Astrocyte (in vitro differentiated cells and primary cell): Measurements from ENCODE around the gene SIGLEC11. TPM values are rescaled to one million over a fixed set of nuclear protein-coding genes. Genes with fewer than 3 reads are reported as not detected.
"Not testable (repeated sequence)": the region's sequence is repeated elsewhere in the genome, so short reads cannot be mapped to it uniquely, and the experiment has no call there.

Source experiments
- DNase-seq: peaks from one replicate; pipeline ENCODE4 v3.0.0-alpha.2; 2010; ENCODE audit warnings: low read depth
- FAIRE-seq: peaks from 2 replicates; lab custom pipeline; 2011; peaks lifted over from hg19 to GRCh38; lab: Jason Lieb, UNC
- H2AFZ ChIP-seq: 2 replicates; pipeline ENCODE4 v1.6.0; 2012; ENCODE audit warnings: low read depth, low read length, inconsistent platforms
- H3K27ac ChIP-seq: 2 replicates; pipeline ENCODE4 v1.5.1; 2011; ENCODE audit warnings: low read depth, low read length, inconsistent platforms
- H3K27me3 ChIP-seq: 2 replicates; pipeline ENCODE4 v1.6.0; 2011; ENCODE audit warnings: low read length, inconsistent platforms; ENCODE audit not compliant: insufficient read depth
- H3K36me3 ChIP-seq: 2 replicates; pipeline ENCODE4 v1.5.1; 2011; ENCODE audit warnings: low read length, inconsistent platforms; ENCODE audit not compliant: insufficient read depth
- H3K4me1 ChIP-seq: 2 replicates; pipeline ENCODE4 v1.5.1; 2011; ENCODE audit warnings: low read length, inconsistent platforms; ENCODE audit not compliant: insufficient read depth
- H3K4me2 ChIP-seq: 2 replicates; pipeline ENCODE4 v1.6.0; 2012; ENCODE audit warnings: low read length, inconsistent platforms
- H3K4me3 ChIP-seq: 2 replicates; pipeline ENCODE4 v1.5.1; 2011; ENCODE audit warnings: low read depth, mild to moderate bottlenecking, low read length, inconsistent platforms; ENCODE audit not compliant: insufficient read depth
- H3K79me2 ChIP-seq: 2 replicates; pipeline ENCODE4 v1.6.0; 2012; ENCODE audit warnings: mild to moderate bottlenecking, low read length, inconsistent platforms; ENCODE audit not compliant: insufficient read depth
- H3K9ac ChIP-seq: 2 replicates; pipeline ENCODE4 v1.6.0; 2012; ENCODE audit warnings: mild to moderate bottlenecking, low read length, inconsistent platforms
- H3K9me3 ChIP-seq: 2 replicates; pipeline ENCODE4 v1.5.1; 2012; ENCODE audit warnings: low read depth, mild to moderate bottlenecking, low read length, inconsistent platforms; ENCODE audit not compliant: insufficient read depth
- H4K20me1 ChIP-seq: 2 replicates; pipeline ENCODE4 v1.6.0; 2012; ENCODE audit warnings: low read length, inconsistent platforms; ENCODE audit not compliant: insufficient read depth
- H3K27ac Mint-ChIP-seq: one replicate; pipeline ENCODE4 v1.8.0; 2021; ENCODE audit warnings: mild to moderate bottlenecking, mixed read lengths; ENCODE audit not compliant: unreplicated experiment
- H3K27me3 Mint-ChIP-seq: one replicate; pipeline ENCODE4 v1.8.0; 2021; ENCODE audit warnings: low read depth, mixed read lengths; ENCODE audit not compliant: unreplicated experiment
- H3K36me3 Mint-ChIP-seq: one replicate; pipeline ENCODE4 v1.8.0; 2021; ENCODE audit warnings: low read depth, mixed read lengths; ENCODE audit not compliant: unreplicated experiment
- H3K4me1 Mint-ChIP-seq: one replicate; pipeline ENCODE4 v1.8.0; 2021; ENCODE audit warnings: low read depth, mixed read lengths; ENCODE audit not compliant: unreplicated experiment
- H3K4me3 Mint-ChIP-seq: one replicate; pipeline ENCODE4 v1.8.0; 2021; ENCODE audit warnings: mild to moderate bottlenecking, moderate library complexity, mixed read lengths; ENCODE audit not compliant: unreplicated experiment
- H3K9me3 Mint-ChIP-seq: one replicate; pipeline ENCODE4 v1.8.0; 2021; ENCODE audit warnings: mild to moderate bottlenecking, mixed read lengths; ENCODE audit not compliant: unreplicated experiment
- CTCF ChIP-seq: IDR thresholded peaks from 2 replicates; pipeline ENCODE4 v1.5.1; 2011; ENCODE audit warnings: low read depth, mild to moderate bottlenecking, inconsistent platforms, low read length, moderate library complexity; ENCODE audit not compliant: insufficient read depth
- EZH2 ChIP-seq: IDR thresholded peaks from 2 replicates; pipeline ENCODE4 v1.6.1; 2012; ENCODE audit warnings: mild to moderate bottlenecking, low read length, inconsistent platforms; ENCODE audit not compliant: insufficient read depth
- total RNA-seq: library from RNA; stranded (reverse); gene quantifications from 2 replicates; pipeline ENCODE4 v1.2.1, GENCODE V29; 2021

Gene SIGLEC11
- total RNA-seq, 1 donor from 2014 or later, result not detected

GRCh38 chr19:49968279-49968922 lies 7.4 kb upstream of the SIGLEC11 start:
- no peak for FAIRE-seq
- no peak overlapping the region for H3K4me2 ChIP-seq
- H3K27me3 ChIP-seq, result no peaks in the 10 kb centered on the region
- peaks cover 2% of the 10 kb centered on the region for H3K36me3 Mint-ChIP-seq
- no peaks in the 10 kb centered on the region for H3K4me1 Mint-ChIP-seq
- H3K9ac ChIP-seq, result no peak overlapping the region
- H3K36me3 ChIP-seq, result no peaks in the 10 kb centered on the region
- H3K4me3 Mint-ChIP-seq, result no peak overlapping the region
- no peaks in the 10 kb centered on the region for H3K79me2 ChIP-seq
- no peak overlapping the region for H3K27ac ChIP-seq
- peaks cover 2% of the 10 kb centered on the region for H3K9me3 Mint-ChIP-seq
- no peaks in the 10 kb centered on the region for H4K20me1 ChIP-seq
- no peaks in the 10 kb centered on the region for H3K9me3 ChIP-seq
- H2AFZ ChIP-seq, result no peak overlapping the region
- peaks cover 12% of the 10 kb centered on the region for H3K27me3 Mint-ChIP-seq
- no peak overlapping the region for H3K4me3 ChIP-seq
- H3K27ac Mint-ChIP-seq, result no peak overlapping the region
- no peak for DNase-seq
- TF ChIP-seq CTCF, result no peak
- no peak for TF ChIP-seq EZH2
- H3K4me1 ChIP-seq, result no peaks in the 10 kb centered on the region

GRCh38 chr19:49959892-49960291 lies 1.1 kb downstream of the SIGLEC11 start:
- not testable (repeated sequence) for FAIRE-seq, H3K9me3 ChIP-seq

GRCh38 chr19:49958596-49958995 lies 2.4 kb downstream of the SIGLEC11 start:
- H3K27ac ChIP-seq, H3K4me3 ChIP-seq, H3K36me3 Mint-ChIP-seq: not testable (repeated sequence)

More at GRCh38 chr19:49959892-49960291, 1.1 kb downstream of the SIGLEC11 start:
- not testable (repeated sequence) for H3K27ac ChIP-seq, H3K4me3 Mint-ChIP-seq, H3K9me3 Mint-ChIP-seq, H3K36me3 Mint-ChIP-seq, H3K79me2 ChIP-seq, H4K20me1 ChIP-seq, H3K4me2 ChIP-seq, H3K4me3 ChIP-seq, H3K4me1 ChIP-seq, H2AFZ ChIP-seq, H3K27me3 Mint-ChIP-seq, H3K27me3 ChIP-seq, H3K36me3 ChIP-seq, H3K4me1 Mint-ChIP-seq, H3K9ac ChIP-seq, DNase-seq, H3K27ac Mint-ChIP-seq

GRCh38 chr19:49958144-49958543 lies 2.8 kb downstream of the SIGLEC11 start:
- H3K4me1 Mint-ChIP-seq, result not testable (repeated sequence)

More at GRCh38 chr19:49958596-49958995, 2.4 kb downstream of the SIGLEC11 start:
- H3K79me2 ChIP-seq, H3K36me3 ChIP-seq, H3K27me3 Mint-ChIP-seq, H3K4me2 ChIP-seq, H3K27ac Mint-ChIP-seq, H3K4me3 Mint-ChIP-seq, H3K9me3 Mint-ChIP-seq, DNase-seq, H3K4me1 Mint-ChIP-seq, H2AFZ ChIP-seq, H3K9ac ChIP-seq, H4K20me1 ChIP-seq, FAIRE-seq, H3K9me3 ChIP-seq, H3K27me3 ChIP-seq, H3K4me1 ChIP-seq: not testable (repeated sequence)

More at GRCh38 chr19:49958144-49958543, 2.8 kb downstream of the SIGLEC11 start:
- DNase-seq, H3K27me3 ChIP-seq, H3K27me3 Mint-ChIP-seq, H3K4me3 ChIP-seq, H3K79me2 ChIP-seq, H3K9ac ChIP-seq, H3K4me3 Mint-ChIP-seq, FAIRE-seq, H3K36me3 ChIP-seq, H3K4me1 ChIP-seq, H4K20me1 ChIP-seq, H3K27ac Mint-ChIP-seq, H3K4me2 ChIP-seq, H2AFZ ChIP-seq, H3K36me3 Mint-ChIP-seq, H3K9me3 ChIP-seq, H3K27ac ChIP-seq, H3K9me3 Mint-ChIP-seq: not testable (repeated sequence)
